ENCODE measurements around the gene RINL.

DNA sequence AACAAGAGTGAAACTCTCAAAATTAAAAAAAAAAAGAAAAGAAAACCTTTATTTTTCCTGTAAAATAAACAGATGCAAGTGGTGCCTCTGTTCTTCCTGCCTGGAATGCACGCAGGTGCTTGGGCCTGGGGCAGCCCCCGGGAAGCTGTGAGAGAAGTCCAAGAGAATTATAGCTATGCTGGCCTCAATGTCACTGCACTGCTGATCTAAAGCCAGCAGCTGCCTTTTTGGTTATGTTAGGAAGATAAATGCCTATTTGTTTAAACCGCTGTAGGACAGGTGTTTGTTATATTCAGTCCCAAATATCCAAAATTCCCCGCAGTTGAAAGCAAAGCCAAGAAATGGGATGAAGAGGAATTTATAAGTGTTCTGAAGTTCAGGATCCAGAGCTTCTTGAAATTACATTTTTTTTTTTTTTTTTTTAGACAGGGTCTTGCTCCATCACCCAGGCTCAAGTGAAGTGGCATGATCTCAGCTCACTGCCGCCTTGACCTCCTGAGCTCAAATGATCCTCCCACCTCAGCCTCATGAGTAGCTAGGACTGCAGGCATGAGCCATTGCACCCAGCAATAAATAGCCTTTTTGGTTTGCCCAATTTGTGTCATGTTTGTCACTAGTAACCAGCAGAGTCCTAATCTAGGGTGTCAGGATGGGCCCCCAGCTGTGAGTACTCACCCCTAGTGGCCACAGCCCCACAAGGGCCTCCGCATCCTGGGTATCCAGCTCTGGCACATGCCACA lies 2.2 kb downstream of the RINL start:
- TF ChIP-seq POLR2A (IDR thresholded peaks at IDR 0.05) = no peak
- TF ChIP-seq, protein P1, sequence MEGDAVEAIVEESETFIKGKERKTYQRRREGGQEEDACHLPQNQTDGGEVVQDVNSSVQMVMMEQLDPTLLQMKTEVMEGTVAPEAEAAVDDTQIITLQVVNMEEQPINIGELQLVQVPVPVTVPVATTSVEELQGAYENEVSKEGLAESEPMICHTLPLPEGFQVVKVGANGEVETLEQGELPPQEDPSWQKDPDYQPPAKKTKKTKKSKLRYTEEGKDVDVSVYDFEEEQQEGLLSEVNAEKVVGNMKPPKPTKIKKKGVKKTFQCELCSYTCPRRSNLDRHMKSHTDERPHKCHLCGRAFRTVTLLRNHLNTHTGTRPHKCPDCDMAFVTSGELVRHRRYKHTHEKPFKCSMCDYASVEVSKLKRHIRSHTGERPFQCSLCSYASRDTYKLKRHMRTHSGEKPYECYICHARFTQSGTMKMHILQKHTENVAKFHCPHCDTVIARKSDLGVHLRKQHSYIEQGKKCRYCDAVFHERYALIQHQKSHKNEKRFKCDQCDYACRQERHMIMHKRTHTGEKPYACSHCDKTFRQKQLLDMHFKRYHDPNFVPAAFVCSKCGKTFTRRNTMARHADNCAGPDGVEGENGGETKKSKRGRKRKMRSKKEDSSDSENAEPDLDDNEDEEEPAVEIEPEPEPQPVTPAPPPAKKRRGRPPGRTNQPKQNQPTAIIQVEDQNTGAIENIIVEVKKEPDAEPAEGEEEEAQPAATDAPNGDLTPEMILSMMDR (IDR thresholded peaks at IDR 0.05) = no peak

Measured in lower leg skin (tissue), 3 donors.